ENCODE results near the gene CD52. TPM values are rescaled to one million over a fixed set of nuclear protein-coding genes. Genes with fewer than 3 reads are reported as not detected.

CD52 gene, protein sequence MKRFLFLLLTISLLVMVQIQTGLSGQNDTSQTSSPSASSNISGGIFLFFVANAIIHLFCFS
- total RNA-seq, result 10 to 100 TPM in 2 of 6 experiments, 1 to 10 TPM in 4; 2.8 to 17.6 (median 8.5) TPM
- long read RNA-seq, partial matches to known transcripts, result 0 of 4 reads
- long read RNA-seq, other reads (novel, unspliced or antisense), result 0 of 4 reads

DNA sequence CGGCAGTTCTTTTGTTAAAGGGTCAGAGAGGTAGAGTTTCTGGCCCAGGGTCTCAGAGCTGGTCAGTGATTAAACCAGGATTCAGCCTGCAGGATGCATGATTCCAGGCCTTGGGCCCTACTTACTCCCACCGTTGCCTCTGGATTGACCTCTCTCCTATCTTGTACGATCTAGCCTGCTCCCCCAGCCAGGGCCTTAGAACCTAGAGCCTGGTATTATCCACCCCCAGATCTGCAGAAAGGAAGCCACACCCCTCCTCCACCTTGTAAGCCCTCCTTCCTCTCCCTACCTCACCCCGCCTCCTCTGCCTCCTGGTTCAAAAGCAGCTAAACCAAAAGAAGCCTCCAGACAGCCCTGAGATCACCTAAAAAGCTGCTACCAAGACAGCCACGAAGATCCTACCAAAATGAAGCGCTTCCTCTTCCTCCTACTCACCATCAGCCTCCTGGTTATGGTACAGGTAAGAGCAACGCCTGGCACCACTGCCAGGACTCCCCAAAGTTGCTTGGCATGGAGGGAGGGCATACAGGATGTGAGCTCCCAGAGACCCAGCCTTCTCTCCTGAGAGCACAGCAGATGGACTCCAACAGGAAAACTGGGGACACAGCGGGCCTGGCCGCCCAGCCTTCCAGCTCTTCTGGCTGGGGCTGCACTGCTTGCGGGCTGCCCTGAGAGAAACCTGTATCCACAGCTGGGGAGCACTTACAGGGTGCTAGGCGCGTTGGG lies at the start of gene CD52:
Gene CD52, plus strand, starts transcription at position 347 of the 726 bp plus-strand sequence. Its CDS starts 60 bp downstream, at position 407.
- intact Hi-C loops (cut with DNase I), result no loop called here
- Histone ChIP-seq H3K27ac (peak within 1 kb of the TSS; percentile 8 to 22 (median 10)), H3K4me3 (peak within 1 kb of the TSS in 1 of 3 donors; percentile 35), H3K4me1 (no peaks in the 10 kb centered on the region), H3K9me3 (no peaks in the 10 kb centered on the region), H3K36me3 (no peaks in the 10 kb centered on the region), H3K27me3 (no peaks in the 10 kb centered on the region)
- ATAC-seq (no peak), DNase-seq (no peak)
- TF ChIP-seq, protein P1, sequence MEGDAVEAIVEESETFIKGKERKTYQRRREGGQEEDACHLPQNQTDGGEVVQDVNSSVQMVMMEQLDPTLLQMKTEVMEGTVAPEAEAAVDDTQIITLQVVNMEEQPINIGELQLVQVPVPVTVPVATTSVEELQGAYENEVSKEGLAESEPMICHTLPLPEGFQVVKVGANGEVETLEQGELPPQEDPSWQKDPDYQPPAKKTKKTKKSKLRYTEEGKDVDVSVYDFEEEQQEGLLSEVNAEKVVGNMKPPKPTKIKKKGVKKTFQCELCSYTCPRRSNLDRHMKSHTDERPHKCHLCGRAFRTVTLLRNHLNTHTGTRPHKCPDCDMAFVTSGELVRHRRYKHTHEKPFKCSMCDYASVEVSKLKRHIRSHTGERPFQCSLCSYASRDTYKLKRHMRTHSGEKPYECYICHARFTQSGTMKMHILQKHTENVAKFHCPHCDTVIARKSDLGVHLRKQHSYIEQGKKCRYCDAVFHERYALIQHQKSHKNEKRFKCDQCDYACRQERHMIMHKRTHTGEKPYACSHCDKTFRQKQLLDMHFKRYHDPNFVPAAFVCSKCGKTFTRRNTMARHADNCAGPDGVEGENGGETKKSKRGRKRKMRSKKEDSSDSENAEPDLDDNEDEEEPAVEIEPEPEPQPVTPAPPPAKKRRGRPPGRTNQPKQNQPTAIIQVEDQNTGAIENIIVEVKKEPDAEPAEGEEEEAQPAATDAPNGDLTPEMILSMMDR (IDR thresholded peaks at IDR 0.05), result no peak
- TF ChIP-seq POLR2A (IDR thresholded peaks at IDR 0.05), result no peak
- 52% methylated on average over 9 of the region's 12 CpGs for WGBS (ENCODE audit: insufficient coverage, low coverage, low lambda C conversion rate, missing lambda C conversion rate)

DNA sequence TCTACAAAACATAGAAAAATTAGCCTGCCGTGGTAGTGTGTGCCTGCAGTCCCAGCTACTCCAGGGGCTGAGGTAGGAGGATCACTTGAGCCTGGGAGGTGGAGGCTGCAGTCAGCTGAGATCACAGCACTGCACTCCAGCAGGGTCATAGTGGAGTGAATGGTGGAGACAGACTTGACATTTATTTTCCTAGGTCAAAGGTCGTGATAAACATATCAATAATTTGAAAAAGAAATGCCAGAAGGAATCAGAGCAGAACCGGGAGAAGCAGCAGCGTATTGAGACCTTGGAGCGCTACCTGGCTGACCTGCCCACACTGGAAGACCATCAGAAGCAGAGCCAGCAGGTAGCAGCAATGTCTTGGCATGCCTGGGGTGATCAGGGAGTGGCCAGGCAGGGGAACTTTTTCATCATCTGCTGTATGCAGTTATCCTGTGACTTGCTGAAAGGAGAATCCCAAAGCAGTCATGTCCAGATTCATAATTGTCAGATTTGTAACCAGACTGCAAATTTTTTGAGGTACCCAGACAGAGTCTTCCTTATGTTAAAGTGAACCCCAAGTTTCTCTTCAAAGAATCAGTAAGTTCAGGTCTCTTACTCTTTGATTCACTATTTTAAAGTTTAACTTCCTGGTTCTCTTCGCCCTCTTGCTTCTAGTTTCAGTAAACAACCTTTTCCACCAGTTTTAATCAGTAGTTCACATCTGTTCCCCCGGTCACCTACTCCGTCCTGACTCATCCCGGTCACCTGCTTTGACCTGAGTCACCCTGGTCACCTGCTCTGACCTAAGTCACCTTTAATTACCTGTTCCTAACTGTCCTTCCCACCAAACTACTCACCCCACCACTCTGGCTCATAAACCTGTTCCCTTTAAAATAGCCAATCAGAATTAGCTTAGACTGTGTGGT lies 49.2 kb upstream of the CD52 start:
- intact Hi-C loops (cut with DNase I), result no loop called here
- WGBS (ENCODE audit: insufficient coverage, low coverage, low lambda C conversion rate, missing lambda C conversion rate), result 91% methylated on average over 8 of the region's 9 CpGs
- no peaks in the 10 kb centered on the region for H3K9me3 ChIP-seq
- H3K36me3 ChIP-seq, result peaks cover 0 to 31% (median 3%) of the 10 kb centered on the region in 4 donors
- no peaks in the 10 kb centered on the region for H3K4me1 ChIP-seq
- DNase-seq (no peak), ATAC-seq (peak in 1 of 4 donors; percentile 34)
- TF ChIP-seq, protein P1 (IDR thresholded peaks at IDR 0.05), result no peak
- no peak for TF ChIP-seq POLR2A (IDR thresholded peaks at IDR 0.05)
- H3K27ac ChIP-seq, result no peak overlapping the region
- no peak overlapping the region for H3K4me3 ChIP-seq
- no peaks in the 10 kb centered on the region for H3K27me3 ChIP-seq

DNA sequence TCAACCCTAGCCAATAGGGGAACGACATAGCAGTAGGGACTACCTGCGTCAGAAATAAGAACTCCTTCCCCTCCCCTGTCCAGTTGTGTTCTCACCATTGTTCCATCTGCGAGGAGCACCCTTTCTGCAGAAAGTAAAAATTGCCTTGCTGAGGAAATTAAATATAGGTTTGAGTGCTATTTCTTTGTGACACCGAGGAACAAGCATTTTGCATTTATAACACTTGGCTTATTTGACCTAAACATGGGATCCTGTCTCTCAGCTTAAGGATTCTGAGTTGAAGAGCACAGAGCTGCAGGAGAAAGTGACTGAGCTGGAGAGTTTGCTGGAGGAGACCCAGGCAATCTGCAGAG lies 48.6 kb upstream of the CD52 start:
- Histone ChIP-seq H3K27me3 (no peaks in the 10 kb centered on the region), H3K36me3 (peaks cover 0 to 24% (median 2%) of the 10 kb centered on the region in 4 donors), H3K27ac (no peak overlapping the region), H3K4me1 (no peaks in the 10 kb centered on the region), H3K4me3 (no peak overlapping the region), H3K9me3 (no peaks in the 10 kb centered on the region)
- DNase-seq (no peak), ATAC-seq (no peak)
- intact Hi-C loops (cut with DNase I), result no loop called here
- TF ChIP-seq, protein P1 (IDR thresholded peaks at IDR 0.05), result no peak
- no peak for TF ChIP-seq POLR2A (IDR thresholded peaks at IDR 0.05)
- WGBS (ENCODE audit: insufficient coverage, low coverage, low lambda C conversion rate, missing lambda C conversion rate), result 93% methylated on average over 4 of the region's 4 CpGs

DNA sequence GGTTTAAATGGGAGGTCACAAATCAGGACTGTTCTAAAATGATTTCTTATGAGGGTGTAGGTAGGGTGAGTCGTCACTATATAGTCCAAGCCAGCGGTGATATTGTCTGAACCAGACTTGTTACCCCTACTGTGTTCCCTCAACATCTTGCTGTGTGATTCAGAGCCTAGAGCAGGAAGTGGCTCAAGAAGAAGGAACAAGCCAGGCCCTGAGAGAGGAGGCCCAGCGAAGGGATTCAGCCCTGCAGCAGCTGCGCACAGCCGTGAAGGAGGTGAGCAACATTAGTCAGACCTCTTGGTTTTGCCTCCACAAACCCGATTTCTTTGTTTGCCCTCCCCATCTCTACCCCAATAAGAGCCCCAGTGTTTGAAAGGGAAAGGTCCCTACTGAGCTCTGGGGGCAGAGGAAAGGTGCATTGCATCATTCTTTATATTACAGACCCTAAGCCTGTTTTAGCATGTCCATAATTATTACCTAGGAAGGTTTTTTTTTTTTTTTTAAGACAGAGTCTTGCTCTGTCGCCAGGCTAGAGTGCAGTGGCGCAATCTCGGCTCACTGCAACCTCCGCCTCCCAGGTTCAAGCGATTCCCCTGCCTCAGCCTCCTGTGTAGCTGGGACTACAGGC lies 42.8 kb upstream of the CD52 start:
- Histone ChIP-seq H3K27ac (peak overlapping the region in 1 of 3 donors; percentile 88), H3K9me3 (no peaks in the 10 kb centered on the region), H3K4me3 (no peak overlapping the region), H3K36me3 (peaks cover 0 to 13% (median 0%) of the 10 kb centered on the region in 4 donors), H3K4me1 (peaks cover 0 to 44% (median 21%) of the 10 kb centered on the region in 4 donors), H3K27me3 (no peaks in the 10 kb centered on the region)
- ATAC-seq (no peak), DNase-seq (peak in 1 of 3 donors; percentile 54)
- 64% methylated on average over 6 of the region's 11 CpGs for WGBS (ENCODE audit: insufficient coverage, low coverage, low lambda C conversion rate, missing lambda C conversion rate)
- intact Hi-C loops (cut with DNase I), result no loop called here
- TF ChIP-seq, protein P1 (IDR thresholded peaks at IDR 0.05), result no peak
- TF ChIP-seq POLR2A (IDR thresholded peaks at IDR 0.05), result no peak
